GM12878 (cell line): ENCODE measurements around the gene SLC35F6. TPM values are rescaled to one million over a fixed set of nuclear protein-coding genes. Genes with fewer than 3 reads are reported as not detected.
A peak's percentile ranks its signal among the peaks of the same experiment; 100 is the strongest.

Experiments used
- CHD2 ChIP-seq: IDR thresholded peaks from 2 replicates; pipeline ENCODE4 v1.6.1; 2011; ENCODE audit warnings: low read depth, low read length, improper control_type of control experiment, borderline replicate concordance
- DPF2 ChIP-seq: fragments of 450-650 bp; IDR thresholded peaks from 2 replicates; pipeline ENCODE4 v1.6.1; 2017; ENCODE audit warnings: mild to moderate bottlenecking
- HDGF ChIP-seq: fragments of 450-650 bp; IDR thresholded peaks from 2 replicates; pipeline ENCODE4 v1.6.1; 2016; ENCODE audit warnings: antibody characterized with exemption
- MTA3 ChIP-seq: IDR thresholded peaks from 2 replicates; pipeline ENCODE4 v1.6.1; 2012; ENCODE audit warnings: low read length, inconsistent platforms, borderline replicate concordance
- POLR2AphosphoS2 ChIP-seq: IDR thresholded peaks from 2 replicates; pipeline ENCODE4 v1.6.1; 2011; ENCODE audit warnings: low read depth, mild to moderate bottlenecking, low read length, improper control_type of control experiment, moderate library complexity
- RB1 ChIP-seq: fragments of 450-650 bp; formaldehyde crosslinking; IDR thresholded peaks from 2 replicates; pipeline ENCODE4 v1.6.1; 2017; ENCODE audit warnings: mild to moderate bottlenecking, borderline replicate concordance
- RFX5 ChIP-seq: IDR thresholded peaks from 2 replicates; pipeline ENCODE4 v1.6.1; 2011; ENCODE audit warnings: low read depth, low read length, improper control_type of control experiment
- SIN3A ChIP-seq: IDR thresholded peaks from 2 replicates; pipeline ENCODE4 v1.6.1; 2012; ENCODE audit warnings: low read depth, low read length, improper control_type of control experiment
- ZNF384 ChIP-seq: IDR thresholded peaks from 2 replicates; pipeline ENCODE4 v1.6.1; 2012; ENCODE audit warnings: low read depth, mild to moderate bottlenecking, low read length, improper control_type of control experiment, borderline replicate concordance
- ZNF622 ChIP-seq: fragments of 450-650 bp; IDR thresholded peaks from 2 replicates; pipeline ENCODE4 v1.6.1; 2017; ENCODE audit warnings: mild to moderate bottlenecking, inconsistent platforms
- polyA plus RNA-seq, 11 experiments: library from polyadenylated mRNA; depleted of rRNA in 4 of 11; unstranded in 6 of 11; stranded (reverse) in 5 of 11; fragments of >200 nt; fragmentation: Nextera tagmentation in 4 of 11; fragmentation: Illumina TruSeq in 1 of 11; extraction: Ambion mirVana in 4 of 11; extraction: Trizol in 1 of 11; gene quantifications; 1 replicate in 1 of 11; 2 replicates in 10 of 11; pipeline versions ENCODE4 v1.2.1 to v1.2.3, GENCODE V29; 2011 to 2016; ENCODE audit warnings: inconsistent platforms in 2 of 11, missing spikeins in 2 of 11, low read depth in 1 of 11
- total RNA-seq, 4 experiments: library from RNA; depleted of rRNA in 3 of 4; stranded (reverse); fragments of >200 nt in 3 of 4; fragmentation: Illumina TruSeq in 1 of 4; extraction: Trizol in 1 of 4; gene quantifications; 2 replicates each; pipeline versions ENCODE4 v1.2.1 to v1.2.3, GENCODE V29; 2013 to 2021
- TF ChIP-seq, protein P1 (sequence below): IDR thresholded peaks from 2 replicates; pipeline ENCODE4 v1.6.1; 2012; ENCODE audit warnings: improper control_type of control experiment, low read depth, low read length; ENCODE audit not compliant: insufficient replicate concordance
- TF ChIP-seq, protein P2 (sequence below): fragments of 450-650 bp; IDR thresholded peaks from 2 replicates; pipeline ENCODE4 v1.6.1; 2016; ENCODE audit warnings: mild to moderate bottlenecking
- TF ChIP-seq, protein P3 (sequence below), 3 experiments: IDR thresholded peaks in 2 of 3; conservative IDR thresholded peaks in 1 of 3; 2 replicates each; pipeline ENCODE4 v1.5.1; 2011; ENCODE audit warnings: low read depth in 3 of 3, low read length in 3 of 3, mild to moderate bottlenecking in 3 of 3, control low read depth in 2 of 3, moderate library complexity in 2 of 3, inconsistent platforms in 1 of 3, mixed read lengths in 1 of 3; ENCODE audit not compliant: control insufficient read depth in 2 of 3, insufficient read depth in 1 of 3; ENCODE audit errors: extremely low read depth in 1 of 3
- TF ChIP-seq, protein P4 (sequence below): fragments of 450-650 bp; IDR thresholded peaks from 2 replicates; pipeline ENCODE4 v1.6.1; 2017; ENCODE audit warnings: low read depth, mild to moderate bottlenecking, moderate library complexity
- TF ChIP-seq, protein P5 (sequence below): fragments of 150-350 bp; IDR thresholded peaks from 2 replicates; pipeline ENCODE4 v1.6.1; 2016; ENCODE audit warnings: low read depth, low read length

The SLC35F6 gene
- total and polyA plus RNA-seq, 10 of the 15 experiments (the other 5 are each of a cell fraction or from before 2014, with no cell fraction given) = 4.0 to 10.5 (median 8.0) TPM

DNA sequence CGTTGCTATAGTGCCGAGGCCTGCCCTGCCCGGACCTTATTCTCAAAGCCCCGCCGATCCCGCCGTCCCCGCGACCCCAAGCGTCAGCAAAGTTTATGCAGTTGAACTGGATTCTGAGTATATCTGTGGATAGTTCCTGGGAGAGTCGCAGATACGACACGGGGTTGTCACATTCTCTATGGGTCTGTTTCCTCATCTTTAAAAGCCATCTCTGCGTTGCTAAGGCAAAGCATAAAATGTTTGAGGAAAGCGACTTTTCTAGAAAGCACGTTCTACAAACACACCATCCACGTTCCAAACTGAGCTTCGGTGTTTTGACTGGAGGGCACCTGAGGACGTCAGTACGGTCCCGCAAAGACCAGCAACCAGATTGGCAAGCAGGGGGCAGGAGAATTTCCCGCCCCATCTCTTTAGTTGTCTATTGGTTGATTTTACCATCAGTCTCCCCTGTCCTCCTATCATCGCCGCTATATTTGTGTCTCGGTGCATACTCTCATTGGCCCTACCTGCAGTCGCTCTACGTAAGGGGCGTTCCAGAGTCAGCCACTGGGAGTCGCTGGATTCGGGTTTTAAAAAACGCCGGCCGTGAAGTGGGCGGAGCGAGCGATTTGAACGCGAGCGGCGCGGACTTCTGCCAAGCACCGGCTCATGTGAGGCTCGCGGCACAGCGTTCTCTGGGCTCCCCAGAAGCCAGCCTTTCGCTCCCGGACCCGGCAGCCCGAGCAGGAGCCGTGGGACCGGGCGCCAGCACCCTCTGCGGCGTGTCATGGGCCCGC is 21.5 kb downstream of the SLC35F6 start, which contains the start of gene CENPA (continued):
- TF ChIP-seq, protein P1, sequence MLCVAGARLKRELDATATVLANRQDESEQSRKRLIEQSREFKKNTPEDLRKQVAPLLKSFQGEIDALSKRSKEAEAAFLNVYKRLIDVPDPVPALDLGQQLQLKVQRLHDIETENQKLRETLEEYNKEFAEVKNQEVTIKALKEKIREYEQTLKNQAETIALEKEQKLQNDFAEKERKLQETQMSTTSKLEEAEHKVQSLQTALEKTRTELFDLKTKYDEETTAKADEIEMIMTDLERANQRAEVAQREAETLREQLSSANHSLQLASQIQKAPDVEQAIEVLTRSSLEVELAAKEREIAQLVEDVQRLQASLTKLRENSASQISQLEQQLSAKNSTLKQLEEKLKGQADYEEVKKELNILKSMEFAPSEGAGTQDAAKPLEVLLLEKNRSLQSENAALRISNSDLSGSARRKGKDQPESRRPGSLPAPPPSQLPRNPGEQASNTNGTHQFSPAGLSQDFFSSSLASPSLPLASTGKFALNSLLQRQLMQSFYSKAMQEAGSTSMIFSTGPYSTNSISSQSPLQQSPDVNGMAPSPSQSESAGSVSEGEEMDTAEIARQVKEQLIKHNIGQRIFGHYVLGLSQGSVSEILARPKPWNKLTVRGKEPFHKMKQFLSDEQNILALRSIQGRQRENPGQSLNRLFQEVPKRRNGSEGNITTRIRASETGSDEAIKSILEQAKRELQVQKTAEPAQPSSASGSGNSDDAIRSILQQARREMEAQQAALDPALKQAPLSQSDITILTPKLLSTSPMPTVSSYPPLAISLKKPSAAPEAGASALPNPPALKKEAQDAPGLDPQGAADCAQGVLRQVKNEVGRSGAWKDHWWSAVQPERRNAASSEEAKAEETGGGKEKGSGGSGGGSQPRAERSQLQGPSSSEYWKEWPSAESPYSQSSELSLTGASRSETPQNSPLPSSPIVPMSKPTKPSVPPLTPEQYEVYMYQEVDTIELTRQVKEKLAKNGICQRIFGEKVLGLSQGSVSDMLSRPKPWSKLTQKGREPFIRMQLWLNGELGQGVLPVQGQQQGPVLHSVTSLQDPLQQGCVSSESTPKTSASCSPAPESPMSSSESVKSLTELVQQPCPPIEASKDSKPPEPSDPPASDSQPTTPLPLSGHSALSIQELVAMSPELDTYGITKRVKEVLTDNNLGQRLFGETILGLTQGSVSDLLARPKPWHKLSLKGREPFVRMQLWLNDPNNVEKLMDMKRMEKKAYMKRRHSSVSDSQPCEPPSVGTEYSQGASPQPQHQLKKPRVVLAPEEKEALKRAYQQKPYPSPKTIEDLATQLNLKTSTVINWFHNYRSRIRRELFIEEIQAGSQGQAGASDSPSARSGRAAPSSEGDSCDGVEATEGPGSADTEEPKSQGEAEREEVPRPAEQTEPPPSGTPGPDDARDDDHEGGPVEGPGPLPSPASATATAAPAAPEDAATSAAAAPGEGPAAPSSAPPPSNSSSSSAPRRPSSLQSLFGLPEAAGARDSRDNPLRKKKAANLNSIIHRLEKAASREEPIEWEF = no peak
- peak; percentile 84 for TF ChIP-seq RFX5
- peak; percentile 91 for TF ChIP-seq RB1
- TF ChIP-seq, protein P2, sequence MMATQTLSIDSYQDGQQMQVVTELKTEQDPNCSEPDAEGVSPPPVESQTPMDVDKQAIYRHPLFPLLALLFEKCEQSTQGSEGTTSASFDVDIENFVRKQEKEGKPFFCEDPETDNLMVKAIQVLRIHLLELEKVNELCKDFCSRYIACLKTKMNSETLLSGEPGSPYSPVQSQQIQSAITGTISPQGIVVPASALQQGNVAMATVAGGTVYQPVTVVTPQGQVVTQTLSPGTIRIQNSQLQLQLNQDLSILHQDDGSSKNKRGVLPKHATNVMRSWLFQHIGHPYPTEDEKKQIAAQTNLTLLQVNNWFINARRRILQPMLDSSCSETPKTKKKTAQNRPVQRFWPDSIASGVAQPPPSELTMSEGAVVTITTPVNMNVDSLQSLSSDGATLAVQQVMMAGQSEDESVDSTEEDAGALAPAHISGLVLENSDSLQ = peak; percentile 100
- peak; percentile 84 for TF ChIP-seq ZNF384
- TF ChIP-seq, protein P3, sequence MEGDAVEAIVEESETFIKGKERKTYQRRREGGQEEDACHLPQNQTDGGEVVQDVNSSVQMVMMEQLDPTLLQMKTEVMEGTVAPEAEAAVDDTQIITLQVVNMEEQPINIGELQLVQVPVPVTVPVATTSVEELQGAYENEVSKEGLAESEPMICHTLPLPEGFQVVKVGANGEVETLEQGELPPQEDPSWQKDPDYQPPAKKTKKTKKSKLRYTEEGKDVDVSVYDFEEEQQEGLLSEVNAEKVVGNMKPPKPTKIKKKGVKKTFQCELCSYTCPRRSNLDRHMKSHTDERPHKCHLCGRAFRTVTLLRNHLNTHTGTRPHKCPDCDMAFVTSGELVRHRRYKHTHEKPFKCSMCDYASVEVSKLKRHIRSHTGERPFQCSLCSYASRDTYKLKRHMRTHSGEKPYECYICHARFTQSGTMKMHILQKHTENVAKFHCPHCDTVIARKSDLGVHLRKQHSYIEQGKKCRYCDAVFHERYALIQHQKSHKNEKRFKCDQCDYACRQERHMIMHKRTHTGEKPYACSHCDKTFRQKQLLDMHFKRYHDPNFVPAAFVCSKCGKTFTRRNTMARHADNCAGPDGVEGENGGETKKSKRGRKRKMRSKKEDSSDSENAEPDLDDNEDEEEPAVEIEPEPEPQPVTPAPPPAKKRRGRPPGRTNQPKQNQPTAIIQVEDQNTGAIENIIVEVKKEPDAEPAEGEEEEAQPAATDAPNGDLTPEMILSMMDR (IDR thresholded peaks at IDR 0.05 in 2 of 3, conservative IDR thresholded peaks at IDR 0.05 in 1 of 3; ENCODE audit: control insufficient read depth in 2 of 3, extremely low read depth in 1 of 3, insufficient read depth in 1 of 3, low read depth in 3 of 3, low read length in 3 of 3) = 0 out of 6 replicates have a peak, but pooled peaks of 1 of the 3 experiments have one; percentile 1
- TF ChIP-seq, protein P4, sequence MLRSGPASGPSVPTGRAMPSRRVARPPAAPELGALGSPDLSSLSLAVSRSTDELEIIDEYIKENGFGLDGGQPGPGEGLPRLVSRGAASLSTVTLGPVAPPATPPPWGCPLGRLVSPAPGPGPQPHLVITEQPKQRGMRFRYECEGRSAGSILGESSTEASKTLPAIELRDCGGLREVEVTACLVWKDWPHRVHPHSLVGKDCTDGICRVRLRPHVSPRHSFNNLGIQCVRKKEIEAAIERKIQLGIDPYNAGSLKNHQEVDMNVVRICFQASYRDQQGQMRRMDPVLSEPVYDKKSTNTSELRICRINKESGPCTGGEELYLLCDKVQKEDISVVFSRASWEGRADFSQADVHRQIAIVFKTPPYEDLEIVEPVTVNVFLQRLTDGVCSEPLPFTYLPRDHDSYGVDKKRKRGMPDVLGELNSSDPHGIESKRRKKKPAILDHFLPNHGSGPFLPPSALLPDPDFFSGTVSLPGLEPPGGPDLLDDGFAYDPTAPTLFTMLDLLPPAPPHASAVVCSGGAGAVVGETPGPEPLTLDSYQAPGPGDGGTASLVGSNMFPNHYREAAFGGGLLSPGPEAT = peak; percentile 33; the same call in 1 of the 2 replicates
- peak; percentile 97 for TF ChIP-seq CHD2
- TF ChIP-seq DPF2 = peak; percentile 99
- peak; percentile 74; the same call in 1 of the 2 replicates for TF ChIP-seq POLR2AphosphoS2
- peak; percentile 98 for TF ChIP-seq SIN3A
- TF ChIP-seq ZNF622 = no peak
- TF ChIP-seq, protein P5, sequence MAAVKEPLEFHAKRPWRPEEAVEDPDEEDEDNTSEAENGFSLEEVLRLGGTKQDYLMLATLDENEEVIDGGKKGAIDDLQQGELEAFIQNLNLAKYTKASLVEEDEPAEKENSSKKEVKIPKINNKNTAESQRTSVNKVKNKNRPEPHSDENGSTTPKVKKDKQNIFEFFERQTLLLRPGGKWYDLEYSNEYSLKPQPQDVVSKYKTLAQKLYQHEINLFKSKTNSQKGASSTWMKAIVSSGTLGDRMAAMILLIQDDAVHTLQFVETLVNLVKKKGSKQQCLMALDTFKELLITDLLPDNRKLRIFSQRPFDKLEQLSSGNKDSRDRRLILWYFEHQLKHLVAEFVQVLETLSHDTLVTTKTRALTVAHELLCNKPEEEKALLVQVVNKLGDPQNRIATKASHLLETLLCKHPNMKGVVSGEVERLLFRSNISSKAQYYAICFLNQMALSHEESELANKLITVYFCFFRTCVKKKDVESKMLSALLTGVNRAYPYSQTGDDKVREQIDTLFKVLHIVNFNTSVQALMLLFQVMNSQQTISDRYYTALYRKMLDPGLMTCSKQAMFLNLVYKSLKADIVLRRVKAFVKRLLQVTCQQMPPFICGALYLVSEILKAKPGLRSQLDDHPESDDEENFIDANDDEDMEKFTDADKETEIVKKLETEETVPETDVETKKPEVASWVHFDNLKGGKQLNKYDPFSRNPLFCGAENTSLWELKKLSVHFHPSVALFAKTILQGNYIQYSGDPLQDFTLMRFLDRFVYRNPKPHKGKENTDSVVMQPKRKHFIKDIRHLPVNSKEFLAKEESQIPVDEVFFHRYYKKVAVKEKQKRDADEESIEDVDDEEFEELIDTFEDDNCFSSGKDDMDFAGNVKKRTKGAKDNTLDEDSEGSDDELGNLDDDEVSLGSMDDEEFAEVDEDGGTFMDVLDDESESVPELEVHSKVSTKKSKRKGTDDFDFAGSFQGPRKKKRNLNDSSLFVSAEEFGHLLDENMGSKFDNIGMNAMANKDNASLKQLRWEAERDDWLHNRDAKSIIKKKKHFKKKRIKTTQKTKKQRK = peak; percentile 95
- TF ChIP-seq HDGF = no peak
- TF ChIP-seq MTA3 = no peak
